Dendritic cell treated with granulocyte-macrophage colony-stimulating factor and Interleukin-4, amounts not matched to agents 40 ng/mL and 50 ng/mL, for 4 days (primary cell): Measurements from ENCODE around the gene TSGA10IP.
A peak's percentile ranks its signal among the peaks of the same experiment; 100 is the strongest.

Experiments
- H3K27ac Mint-ChIP-seq: one replicate; pipeline ENCODE4 v1.8.0; 2022; ENCODE audit warnings: mild to moderate bottlenecking, mixed read lengths
- H3K27me3 Mint-ChIP-seq: one replicate; pipeline ENCODE4 v1.8.0; 2022; ENCODE audit warnings: mild to moderate bottlenecking, mixed read lengths
- H3K36me3 Mint-ChIP-seq: one replicate; pipeline ENCODE4 v1.8.0; 2022; ENCODE audit warnings: low read depth, mixed read lengths
- H3K4me1 Mint-ChIP-seq: one replicate; pipeline ENCODE4 v1.8.0; 2022; ENCODE audit warnings: low read depth, mixed read lengths
- H3K4me3 Mint-ChIP-seq: one replicate; pipeline ENCODE4 v1.8.0; 2022; ENCODE audit warnings: mild to moderate bottlenecking, moderate library complexity, mixed read lengths
- H3K9me3 Mint-ChIP-seq: one replicate; pipeline ENCODE4 v1.8.0; 2022; ENCODE audit warnings: mixed read lengths
- intact Hi-C: fragments of 100-400 bp; cut with micrococcal nuclease; formaldehyde crosslinking; loops from one replicate; pipeline ENCODE4 v1.15.0; 2022

TSGA10IP gene

GRCh38 chr11:65962141-65962564 is 16.9 kb downstream of the TSGA10IP start:
- Mint-ChIP-seq H3K27ac (peak overlapping the region; percentile 99), H3K4me3 (peak overlapping the region; percentile 94), H3K27me3 (no peaks in the 10 kb centered on the region), H3K4me1 (peaks cover 36% of the 10 kb centered on the region), H3K9me3 (no peaks in the 10 kb centered on the region), H3K36me3 (peaks cover 62% of the 10 kb centered on the region)
- intact Hi-C loops: loop anchor here (2.0 kb wide), 1 partner anchor 73 kb away; the partner anchor contains the start of gene FIBP

DNA sequence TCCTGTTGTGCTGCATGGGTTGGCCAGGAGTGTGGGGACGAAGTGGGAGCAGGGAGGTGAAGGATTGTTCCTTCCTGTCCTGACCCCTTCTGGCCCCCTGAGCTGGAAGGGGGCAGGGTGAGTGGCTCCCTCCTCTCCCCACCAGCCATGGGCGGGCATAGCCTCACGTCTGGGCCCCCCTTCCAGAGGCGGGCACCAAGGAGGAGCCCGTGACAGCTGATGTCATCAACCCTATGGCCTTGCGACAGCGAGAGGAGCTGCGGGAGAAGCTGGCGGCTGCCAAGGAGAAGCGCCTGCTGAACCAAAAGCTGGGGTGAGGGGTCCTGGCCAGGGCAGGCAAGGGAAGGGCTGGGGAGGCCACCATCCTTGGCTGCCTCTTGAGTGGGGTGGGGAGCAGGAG is 19.6 kb downstream of the TSGA10IP start:
- Mint-ChIP-seq H3K4me3 (no peak overlapping the region), H3K27ac (no peak overlapping the region), H3K27me3 (no peaks in the 10 kb centered on the region), H3K36me3 (peaks cover 89% of the 10 kb centered on the region), H3K9me3 (no peaks in the 10 kb centered on the region), H3K4me1 (peaks cover 54% of the 10 kb centered on the region)
- intact Hi-C loops: no loop called here

DNA sequence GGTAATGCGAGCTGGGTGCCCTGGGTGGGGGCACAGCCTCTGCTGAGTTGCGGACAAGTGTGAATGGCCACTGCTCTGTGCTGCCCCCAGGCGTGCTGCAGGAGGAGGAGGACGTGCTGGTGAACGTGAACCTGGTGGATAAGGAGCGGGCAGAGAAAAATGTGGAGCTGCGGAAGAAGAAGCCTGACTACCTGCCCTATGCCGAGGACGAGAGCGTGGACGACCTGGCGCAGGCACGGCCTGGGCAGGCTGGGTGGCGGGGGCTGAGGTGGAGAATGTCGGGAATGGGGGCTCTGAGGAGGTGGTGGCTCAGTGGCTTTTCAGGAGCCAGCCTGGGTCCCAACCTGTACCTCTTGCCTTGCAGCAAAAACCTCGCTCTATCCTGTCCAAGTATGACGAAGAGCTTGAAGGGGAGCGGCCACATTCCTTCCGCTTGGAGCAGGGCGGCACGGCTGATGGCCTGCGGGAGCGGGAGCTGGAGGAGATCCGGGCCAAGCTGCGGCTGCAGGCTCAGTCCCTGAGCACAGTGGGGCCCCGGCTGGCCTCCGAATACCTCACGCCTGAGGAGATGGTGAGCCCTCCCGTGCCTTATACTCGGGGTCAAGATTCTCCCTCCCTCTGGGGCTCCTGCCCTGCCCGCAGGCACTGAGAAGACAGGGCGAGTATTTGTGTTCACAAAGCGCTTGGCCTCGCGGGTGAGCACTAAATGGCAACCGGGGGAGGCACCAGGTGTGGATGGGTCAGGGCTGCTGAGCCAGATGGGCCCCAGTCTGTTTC is 20.9 kb downstream of the TSGA10IP start:
- H3K4me1 Mint-ChIP-seq: peaks cover 57% of the 10 kb centered on the region
- intact Hi-C loops: no loop called here
- H3K36me3 Mint-ChIP-seq: peaks cover 95% of the 10 kb centered on the region
- H3K27me3 Mint-ChIP-seq: no peaks in the 10 kb centered on the region
- no peak overlapping the region for H3K4me3 Mint-ChIP-seq
- H3K27ac Mint-ChIP-seq: peak overlapping the region; percentile 21
- H3K9me3 Mint-ChIP-seq: no peaks in the 10 kb centered on the region

DNA sequence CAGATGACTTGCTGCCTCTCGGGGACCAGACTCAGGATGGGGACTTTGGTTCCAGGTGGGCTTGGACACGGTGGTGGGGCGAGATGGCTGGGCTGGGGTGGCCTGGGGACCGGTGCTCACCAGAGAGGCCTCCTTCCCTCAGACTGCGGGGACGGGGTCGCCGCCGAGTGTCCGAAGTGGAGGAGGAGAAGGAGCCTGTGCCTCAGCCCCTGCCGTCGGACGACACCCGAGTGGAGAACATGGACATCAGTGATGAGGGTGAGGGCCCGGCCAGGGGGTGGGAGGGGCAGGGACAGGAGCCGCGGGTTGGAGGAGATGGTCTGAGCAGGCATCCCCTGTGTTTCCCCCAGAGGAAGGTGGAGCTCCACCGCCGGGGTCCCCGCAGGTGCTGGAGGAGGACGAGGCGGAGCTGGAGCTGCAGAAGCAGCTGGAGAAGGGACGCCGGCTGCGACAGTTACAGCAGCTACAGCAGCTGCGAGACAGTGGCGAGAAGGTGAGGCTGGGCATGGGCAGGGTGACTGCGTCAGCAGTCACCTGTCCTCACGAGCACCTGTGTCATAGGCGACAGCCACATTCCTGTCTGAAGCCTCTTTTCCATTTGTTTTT is 22.2 kb downstream of the TSGA10IP start:
- no peaks in the 10 kb centered on the region for H3K9me3 Mint-ChIP-seq
- intact Hi-C loops: no loop called here
- no peak overlapping the region for H3K4me3 Mint-ChIP-seq
- H3K36me3 Mint-ChIP-seq: peaks cover 95% of the 10 kb centered on the region
- no peaks in the 10 kb centered on the region for H3K27me3 Mint-ChIP-seq
- H3K4me1 Mint-ChIP-seq: peaks cover 50% of the 10 kb centered on the region
- H3K27ac Mint-ChIP-seq: peak overlapping the region; percentile 69

GRCh38 chr11:65968600-65969482 is 23.6 kb downstream of the TSGA10IP start:
- intact Hi-C loops: no loop called here
- Mint-ChIP-seq H3K27me3 (no peaks in the 10 kb centered on the region), H3K4me1 (peaks cover 36% of the 10 kb centered on the region), H3K27ac (peak overlapping the region; percentile 69), H3K9me3 (no peaks in the 10 kb centered on the region), H3K4me3 (no peak overlapping the region), H3K36me3 (peaks cover 95% of the 10 kb centered on the region)

DNA sequence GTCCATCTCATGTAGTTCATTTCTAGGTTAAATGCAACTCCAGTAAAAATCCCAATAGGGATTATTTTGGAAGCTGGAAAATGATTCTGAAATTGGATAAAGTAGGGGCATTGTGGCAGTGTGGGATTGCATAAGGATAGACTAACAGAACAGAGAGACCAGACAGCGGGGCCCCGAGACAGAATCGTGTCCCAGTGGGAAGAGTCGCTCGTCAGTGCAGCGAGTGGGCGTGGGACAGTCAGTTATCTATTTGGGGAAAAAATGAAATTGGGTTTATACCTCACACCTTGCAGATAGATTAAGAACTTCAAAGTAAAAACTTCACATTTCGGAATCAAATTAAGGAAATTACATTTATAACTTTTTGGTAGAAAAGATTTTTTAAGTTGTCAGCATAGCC is 26.8 kb downstream of the TSGA10IP start:
- Mint-ChIP-seq H3K9me3 (no peaks in the 10 kb centered on the region), H3K27ac (no peak overlapping the region), H3K27me3 (no peaks in the 10 kb centered on the region), H3K36me3 (peaks cover 86% of the 10 kb centered on the region), H3K4me3 (no peak overlapping the region), H3K4me1 (peaks cover 48% of the 10 kb centered on the region)
- intact Hi-C loops: no loop called here

DNA sequence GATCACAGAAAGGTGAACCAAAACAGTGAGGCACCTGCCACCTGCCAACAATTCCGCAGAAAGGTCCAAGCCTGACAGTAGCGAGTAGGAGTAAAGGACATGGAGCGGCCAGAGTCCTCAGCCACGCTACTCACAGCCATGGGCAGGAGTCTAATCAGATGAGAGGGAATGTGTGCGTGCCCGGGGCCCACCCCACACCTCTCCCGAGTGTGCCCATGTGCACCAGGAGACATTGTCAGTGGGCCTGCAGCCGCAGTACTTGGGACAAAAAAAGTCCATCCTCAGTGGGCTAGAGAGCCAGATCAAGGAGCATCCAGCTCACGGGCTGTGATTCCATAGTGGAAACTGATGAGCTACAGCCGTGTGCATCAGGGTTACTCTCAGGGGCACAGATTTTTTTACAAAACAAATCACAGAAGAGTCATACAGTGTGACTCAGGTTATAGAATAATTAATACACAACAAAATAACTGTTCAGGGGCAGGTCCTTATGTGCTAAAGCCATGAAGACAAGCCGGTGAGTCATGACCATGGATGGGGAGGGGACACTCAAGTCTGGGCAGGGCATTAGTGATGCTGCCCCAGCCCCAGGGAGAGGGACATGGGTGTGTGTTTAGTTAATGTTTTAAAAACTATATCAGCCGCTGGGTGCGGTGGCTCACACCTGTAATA is 28.3 kb downstream of the TSGA10IP start:
- intact Hi-C loops: no loop called here
- Mint-ChIP-seq H3K36me3 (peaks cover 86% of the 10 kb centered on the region), H3K4me3 (no peak overlapping the region), H3K27me3 (no peaks in the 10 kb centered on the region), H3K27ac (no peak overlapping the region), H3K4me1 (peaks cover 37% of the 10 kb centered on the region), H3K9me3 (no peaks in the 10 kb centered on the region)

GRCh38 chr11:65975771-65976170 is 30.5 kb downstream of the TSGA10IP start:
- Mint-ChIP-seq H3K9me3 (no peaks in the 10 kb centered on the region), H3K4me3 (peak overlapping the region; percentile 27), H3K36me3 (peaks cover 86% of the 10 kb centered on the region), H3K4me1 (peaks cover 15% of the 10 kb centered on the region), H3K27ac (peak overlapping the region; percentile 59), H3K27me3 (no peaks in the 10 kb centered on the region)
- intact Hi-C loops: no loop called here

DNA sequence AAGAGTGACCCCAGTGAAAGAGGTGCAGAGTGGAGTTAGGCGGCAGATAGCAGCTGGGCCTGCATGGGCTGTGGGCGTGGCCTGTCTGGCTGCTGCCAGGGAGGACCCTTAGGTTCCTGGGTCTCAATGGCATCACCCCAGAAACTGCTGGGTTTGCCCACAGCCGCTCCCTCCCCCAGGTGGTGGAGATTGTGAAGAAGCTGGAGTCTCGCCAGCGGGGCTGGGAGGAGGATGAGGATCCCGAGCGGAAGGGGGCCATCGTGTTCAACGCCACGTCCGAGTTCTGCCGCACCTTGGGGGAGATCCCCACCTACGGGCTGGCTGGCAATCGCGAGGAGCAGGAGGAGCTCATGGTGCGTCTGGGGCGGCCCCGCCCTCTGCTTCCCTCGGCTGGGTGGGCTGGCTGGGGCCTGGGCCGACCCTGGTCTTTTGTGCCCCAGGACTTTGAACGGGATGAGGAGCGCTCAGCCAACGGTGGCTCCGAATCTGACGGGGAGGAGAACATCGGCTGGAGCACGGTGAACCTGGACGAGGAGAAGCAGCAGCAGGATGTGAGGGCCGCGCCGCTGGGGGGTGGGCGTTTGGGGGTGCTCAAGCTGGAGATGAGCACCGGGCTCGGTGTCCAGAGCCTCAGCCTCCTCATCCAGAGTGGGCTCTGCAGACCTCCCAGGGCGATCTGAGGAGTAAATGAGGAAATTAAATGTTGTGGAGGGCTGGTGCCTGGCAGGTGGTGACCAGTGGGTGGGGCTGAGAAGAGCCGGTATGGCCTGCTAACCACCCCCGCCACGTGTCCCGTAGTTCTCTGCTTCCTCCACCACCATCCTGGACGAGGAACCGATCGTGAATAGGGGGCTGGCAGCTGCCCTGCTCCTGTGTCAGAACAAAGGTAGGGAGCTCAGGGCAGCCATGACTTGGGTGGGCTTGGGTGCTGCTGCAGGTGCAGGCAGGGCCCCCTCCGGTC is 31.2 kb downstream of the TSGA10IP start:
- peak overlapping the region; percentile 59 for H3K27ac Mint-ChIP-seq
- H3K36me3 Mint-ChIP-seq: peaks cover 84% of the 10 kb centered on the region
- no peaks in the 10 kb centered on the region for H3K9me3 Mint-ChIP-seq
- H3K4me3 Mint-ChIP-seq: peak overlapping the region; percentile 27
- intact Hi-C loops: no loop called here
- peaks cover 21% of the 10 kb centered on the region for H3K4me1 Mint-ChIP-seq
- H3K27me3 Mint-ChIP-seq: no peaks in the 10 kb centered on the region

DNA sequence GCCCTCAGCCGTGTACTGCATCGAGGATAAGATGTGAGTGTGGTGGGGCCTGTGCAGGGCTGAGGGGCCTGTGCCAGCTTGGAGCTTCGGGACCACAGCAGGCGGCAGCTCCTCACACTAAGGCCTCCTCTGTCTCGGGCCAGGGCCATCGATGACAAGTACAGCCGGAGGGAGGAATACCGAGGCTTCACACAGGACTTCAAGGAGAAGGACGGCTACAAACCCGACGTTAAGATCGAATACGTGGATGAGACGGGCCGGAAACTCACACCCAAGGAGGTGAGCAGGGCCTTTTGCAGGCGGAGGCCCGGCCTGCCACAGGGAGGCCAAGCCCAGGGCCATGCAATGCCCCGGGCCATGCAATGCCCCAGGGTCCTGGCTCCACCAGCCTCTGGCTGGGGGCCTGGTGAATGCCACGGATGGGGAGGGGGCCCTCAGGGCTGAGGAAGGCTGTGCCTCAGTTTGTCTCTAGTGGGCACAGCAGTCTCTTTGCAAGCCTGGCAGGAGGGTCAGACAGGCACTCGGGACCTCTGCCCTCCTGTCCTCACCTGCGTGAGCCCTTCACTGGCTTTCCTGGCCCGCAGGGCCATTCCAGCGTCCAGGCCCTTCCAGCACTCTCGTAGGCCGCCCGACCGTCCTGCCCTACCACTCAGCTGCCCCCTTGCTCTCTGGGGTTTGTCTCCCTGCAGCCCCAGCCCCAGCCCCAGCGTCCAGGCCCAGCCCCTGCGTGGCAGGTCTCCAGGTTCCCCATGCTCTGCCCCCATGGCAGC is 32.5 kb downstream of the TSGA10IP start:
- Mint-ChIP-seq H3K36me3 (peaks cover 70% of the 10 kb centered on the region), H3K27me3 (no peaks in the 10 kb centered on the region), H3K27ac (peak overlapping the region; percentile 52)

DNA sequence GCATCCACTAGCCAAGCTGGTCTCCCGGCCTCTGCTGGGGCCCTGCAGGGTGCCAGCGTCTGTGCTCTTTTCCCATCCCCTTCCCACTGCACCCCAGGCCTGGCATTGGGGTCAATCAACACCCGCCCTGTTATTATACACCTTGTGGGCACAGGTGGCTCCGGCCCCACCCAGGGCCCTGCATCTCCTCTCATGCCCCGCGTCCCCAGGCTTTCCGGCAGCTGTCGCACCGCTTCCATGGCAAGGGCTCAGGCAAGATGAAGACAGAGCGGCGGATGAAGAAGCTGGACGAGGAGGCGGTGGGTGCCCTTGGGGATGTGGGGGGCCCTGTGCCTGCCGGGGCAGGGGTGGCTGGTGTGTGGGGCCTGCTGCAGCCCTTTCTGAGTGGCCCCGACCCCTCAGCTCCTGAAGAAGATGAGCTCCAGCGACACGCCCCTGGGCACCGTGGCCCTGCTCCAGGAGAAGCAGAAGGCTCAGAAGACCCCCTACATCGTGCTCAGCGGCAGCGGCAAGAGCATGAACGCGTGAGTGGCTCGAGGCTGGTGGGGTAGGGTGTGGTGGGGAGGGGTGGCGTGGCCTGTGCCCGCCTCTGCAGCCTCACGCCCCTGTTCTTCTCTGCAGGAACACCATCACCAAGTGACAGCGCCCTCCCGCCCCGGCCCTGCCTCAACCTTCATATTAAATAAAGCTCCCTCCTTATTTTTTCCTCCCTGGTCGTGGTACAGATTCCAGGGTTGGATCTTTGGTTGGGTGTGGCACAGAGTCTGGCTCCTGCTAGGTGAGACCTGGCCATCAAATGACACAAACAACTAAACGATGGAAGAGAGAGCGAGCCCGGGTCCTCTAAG is 33.3 kb downstream of the TSGA10IP start:
- H3K27me3 Mint-ChIP-seq: no peaks in the 10 kb centered on the region
- H3K4me3 Mint-ChIP-seq: no peak overlapping the region
- peaks cover 21% of the 10 kb centered on the region for H3K4me1 Mint-ChIP-seq
- no peaks in the 10 kb centered on the region for H3K9me3 Mint-ChIP-seq
- intact Hi-C loops: no loop called here
- peaks cover 62% of the 10 kb centered on the region for H3K36me3 Mint-ChIP-seq
- peak overlapping the region; percentile 10 for H3K27ac Mint-ChIP-seq

More for the DNA sequence above, 32.5 kb downstream of the TSGA10IP start:
- intact Hi-C loops: no loop called here
- H3K4me3 Mint-ChIP-seq: no peak overlapping the region
- peaks cover 21% of the 10 kb centered on the region for H3K4me1 Mint-ChIP-seq
- no peaks in the 10 kb centered on the region for H3K9me3 Mint-ChIP-seq
